SIG-M5 treated with dmso at 0.1 percent for 504 hours (cell line): ENCODE data around the gene TRPM8.
"Not testable (repeated sequence)": the region's sequence is repeated elsewhere in the genome, so short reads cannot be mapped to it uniquely, and the experiment has no call there.

Experiments
- DNase-seq: peaks from one replicate; lab custom pipeline; 2025; ENCODE audit not compliant: unreplicated experiment; lab: John Stamatoyannopoulos, UW

Gene TRPM8

GRCh38 chr2:233936089-233936488, 18.9 kb downstream of the TRPM8 start:
- no peak for DNase-seq

- DNase-seq = no peak
Observed at GRCh38 chr2:233938676-233939370, 21.6 kb downstream of the TRPM8 start.

GRCh38 chr2:233940376-233941276, 23.5 kb downstream of the TRPM8 start:
- peak; percentile 51 for DNase-seq

DNA sequence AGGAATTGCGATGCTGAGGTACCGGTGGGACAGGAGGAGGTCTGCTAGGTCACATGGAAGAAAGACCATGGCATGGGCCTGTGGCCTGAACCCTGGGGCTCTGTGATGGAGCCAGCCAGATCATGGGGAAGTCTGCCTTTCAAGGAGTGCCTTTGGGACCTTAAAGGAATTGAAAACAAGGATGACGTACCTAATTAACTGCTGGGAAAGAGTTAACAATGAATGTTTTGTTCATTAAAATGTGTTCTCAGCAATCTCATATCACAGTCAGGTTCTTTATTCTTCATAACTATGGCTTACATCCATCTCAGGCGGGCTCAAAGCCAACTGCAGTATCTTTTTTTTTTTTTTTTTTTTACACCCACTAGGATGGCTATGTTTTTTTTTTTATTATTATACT, 25.6 kb downstream of the TRPM8 start:
- no peak for DNase-seq

- no peak for DNase-seq
Observed at GRCh38 chr2:233944269-233944668, 27.1 kb downstream of the TRPM8 start.

DNA sequence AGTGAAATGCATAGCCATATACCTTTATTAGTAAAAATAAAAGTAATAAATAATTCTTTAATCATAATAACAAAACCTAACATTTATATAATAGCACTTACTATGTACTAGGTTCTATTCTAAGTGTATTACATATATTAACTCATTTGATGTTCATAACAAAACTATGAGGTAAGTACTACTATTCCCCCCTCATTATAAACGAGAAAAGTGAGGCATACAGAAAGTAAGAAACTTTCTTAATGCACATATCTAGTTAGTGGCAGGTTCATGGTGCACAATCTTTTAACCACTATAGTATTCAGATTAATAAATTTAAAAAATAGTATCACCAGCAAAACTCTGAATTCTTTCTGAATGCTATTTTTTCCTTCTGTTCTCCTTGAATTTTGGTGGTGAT, 27.5 kb downstream of the TRPM8 start:
- DNase-seq = no peak

DNA sequence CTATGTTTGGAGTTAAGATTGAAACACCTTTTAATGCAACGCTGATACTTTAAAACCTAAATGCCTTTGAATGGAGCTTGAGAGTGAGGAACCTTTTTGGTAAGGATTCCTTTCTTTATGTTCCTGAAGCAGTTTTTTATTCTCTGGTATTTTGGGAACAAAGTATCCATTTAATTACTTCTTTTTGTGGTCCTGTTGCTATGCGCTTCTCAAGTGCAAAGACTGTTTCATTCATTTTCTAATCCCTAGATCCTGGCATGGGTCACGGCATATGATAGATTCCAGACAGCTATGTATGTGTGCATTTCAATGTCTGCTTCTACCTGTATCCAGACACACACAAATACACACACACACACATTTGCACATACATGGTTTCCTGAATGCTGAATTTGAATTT, 28.0 kb downstream of the TRPM8 start:
- DNase-seq = no peak

- DNase-seq = no peak
Observed at GRCh38 chr2:233950078-233950825, 33.1 kb downstream of the TRPM8 start.

- no peak for DNase-seq
Observed at GRCh38 chr2:233952335-233952734, 35.2 kb downstream of the TRPM8 start.

GRCh38 chr2:233953087-233953801, 36.1 kb downstream of the TRPM8 start:
- DNase-seq = no peak

GRCh38 chr2:233960203-233960602, 43.0 kb downstream of the TRPM8 start:
- no peak for DNase-seq

DNA sequence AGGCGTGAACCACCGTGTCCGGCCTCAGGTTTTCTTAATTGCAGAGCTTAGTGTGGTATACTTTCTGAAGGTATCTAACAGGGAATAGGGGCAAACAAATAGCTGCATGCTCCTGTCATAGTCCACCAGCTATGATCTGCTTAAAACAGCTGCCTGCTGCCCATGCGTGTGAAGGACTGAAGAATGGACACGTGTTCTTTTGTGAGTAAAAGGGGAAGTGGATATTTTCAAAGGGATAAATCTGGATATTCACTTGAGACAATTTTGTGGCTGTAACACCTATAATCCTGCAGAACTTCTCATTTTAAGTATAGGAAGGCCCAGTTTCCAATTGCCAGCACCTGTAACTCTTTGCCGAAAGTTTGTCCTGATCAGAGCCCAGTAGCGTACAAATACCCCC, 44.7 kb downstream of the TRPM8 start:
- no peak for DNase-seq

- no peak for DNase-seq
Observed at GRCh38 chr2:233964581-233964980, 47.4 kb downstream of the TRPM8 start.

DNA sequence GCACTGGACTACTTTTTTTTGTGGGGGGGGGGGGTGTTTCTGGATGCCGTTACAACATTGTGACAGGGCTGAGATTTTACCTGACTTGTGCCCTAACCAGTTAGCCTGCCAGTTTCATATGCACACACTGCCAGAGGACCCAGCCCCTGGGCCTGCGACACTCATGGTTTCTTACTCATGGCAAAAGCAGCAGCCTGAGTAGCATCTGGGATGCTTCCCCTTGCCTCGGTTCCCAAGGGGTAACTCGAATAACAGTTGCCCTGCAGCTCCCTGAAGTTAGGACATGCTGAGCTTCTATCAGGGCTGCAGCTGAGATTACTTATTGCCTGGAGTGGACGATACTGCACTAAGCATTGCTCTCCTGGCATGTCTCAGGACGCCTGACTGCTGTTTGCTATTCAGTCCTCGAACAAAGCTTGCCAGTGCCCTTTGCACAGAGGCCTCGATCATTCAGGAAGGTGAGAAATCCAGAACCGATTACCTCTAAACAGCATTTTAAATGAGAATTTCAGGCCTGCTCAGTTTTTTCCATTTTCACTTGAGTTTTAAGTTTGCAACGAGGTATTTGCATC, 47.9 kb downstream of the TRPM8 start:
- DNase-seq = no peak

DNA sequence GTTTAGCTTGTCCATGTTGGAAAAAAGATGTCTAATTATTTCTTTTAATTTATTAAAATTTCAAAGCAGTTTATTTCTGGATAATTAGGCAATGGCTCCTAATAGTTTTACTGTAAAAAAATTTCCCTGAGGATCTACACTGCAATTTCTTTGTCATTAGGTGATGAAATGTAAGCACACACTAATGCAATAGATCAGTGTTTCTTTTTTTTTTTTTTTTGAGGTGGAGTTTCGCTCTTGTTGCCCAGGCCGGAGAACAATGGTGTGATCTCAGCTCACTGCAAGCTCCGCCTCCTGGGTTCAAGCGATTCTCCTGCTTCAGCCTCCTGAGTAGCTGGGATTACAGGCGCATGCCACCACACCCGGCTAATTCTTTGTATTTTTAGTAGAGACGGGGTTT, 48.5 kb downstream of the TRPM8 start:
- DNase-seq = not testable (repeated sequence)

GRCh38 chr2:233966388-233966787, 49.2 kb downstream of the TRPM8 start:
- peak; percentile 48 for DNase-seq

GRCh38 chr2:233967164-233967563, 50.0 kb downstream of the TRPM8 start:
- DNase-seq = no peak

DNA sequence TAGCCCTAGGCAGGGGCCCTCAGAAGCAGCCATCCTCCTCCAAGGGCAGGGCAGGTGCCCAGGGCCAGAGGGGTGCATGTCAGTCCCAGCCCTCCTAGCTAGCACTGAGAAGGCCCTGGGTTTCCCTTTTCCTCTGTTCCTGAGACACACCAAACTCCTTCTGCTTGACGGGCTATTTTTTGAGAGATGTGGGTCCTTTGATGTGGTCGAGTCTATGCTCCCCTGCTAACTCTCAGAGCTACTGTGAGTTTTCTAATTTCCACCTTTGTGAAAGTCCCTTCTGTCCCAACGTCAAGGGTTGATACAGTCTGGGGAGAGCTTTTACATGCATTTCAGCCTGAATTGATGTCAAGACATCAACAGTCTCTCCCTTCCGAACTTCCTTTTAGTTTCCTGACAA, 51.4 kb downstream of the TRPM8 start:
- DNase-seq = no peak

DNA sequence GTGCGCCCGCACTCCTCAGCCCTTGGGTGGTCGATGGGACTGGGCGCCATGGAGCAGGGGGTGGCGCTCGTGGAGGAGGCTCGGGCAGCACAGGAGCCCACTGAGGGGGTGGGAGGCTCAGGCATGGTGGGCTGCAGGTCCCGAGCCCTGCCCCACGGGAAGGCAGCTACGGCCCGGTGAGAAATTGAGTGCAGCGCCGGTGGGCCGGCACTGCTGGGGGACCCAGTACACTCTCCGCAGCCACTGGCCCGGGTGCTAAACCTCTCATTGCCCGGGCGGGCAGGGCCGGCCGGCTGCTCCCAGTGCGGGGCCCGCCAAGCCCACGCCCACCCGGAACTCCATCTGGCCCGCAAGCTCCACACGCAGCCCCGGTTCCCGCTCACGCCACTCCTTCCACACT, 55.3 kb downstream of the TRPM8 start:
- DNase-seq = not testable (repeated sequence)

DNA sequence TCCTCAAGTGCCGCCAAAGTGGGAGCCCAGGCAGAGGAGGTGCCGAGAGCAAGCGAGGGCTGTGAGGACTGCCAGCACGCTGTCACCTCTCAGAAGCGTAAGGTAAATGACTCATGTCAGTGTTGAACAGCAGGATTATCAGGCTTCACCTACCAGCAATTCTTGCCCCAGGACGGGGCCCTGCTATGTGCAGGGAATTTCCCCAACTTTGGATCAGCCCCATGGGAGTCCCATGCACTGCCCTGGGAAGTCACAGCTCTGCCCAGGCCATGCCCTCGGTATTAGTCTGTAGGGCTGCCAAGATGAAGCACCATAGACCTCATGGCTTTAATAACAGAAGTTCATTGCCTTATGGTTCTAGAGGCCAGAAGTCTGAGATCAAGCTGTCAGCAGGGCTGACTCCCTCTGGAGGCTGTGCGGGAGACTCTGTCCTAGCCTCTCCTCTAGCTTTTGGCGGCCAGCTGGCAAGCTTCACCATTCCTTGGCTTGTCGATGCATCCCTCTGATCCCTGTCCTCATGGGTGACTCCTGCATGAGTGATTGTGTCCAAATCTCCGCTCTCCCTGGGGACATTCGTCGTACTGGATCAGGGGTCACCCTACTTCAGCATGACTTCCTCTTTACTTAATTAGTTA, 55.9 kb downstream of the TRPM8 start:
- DNase-seq = no peak
